ENCODE data around the gene BMP5.
"Not testable (repeated sequence)": the region's sequence is repeated elsewhere in the genome, so short reads cannot be mapped to it uniquely, and the experiment has no call there.

Gene BMP5

DNA sequence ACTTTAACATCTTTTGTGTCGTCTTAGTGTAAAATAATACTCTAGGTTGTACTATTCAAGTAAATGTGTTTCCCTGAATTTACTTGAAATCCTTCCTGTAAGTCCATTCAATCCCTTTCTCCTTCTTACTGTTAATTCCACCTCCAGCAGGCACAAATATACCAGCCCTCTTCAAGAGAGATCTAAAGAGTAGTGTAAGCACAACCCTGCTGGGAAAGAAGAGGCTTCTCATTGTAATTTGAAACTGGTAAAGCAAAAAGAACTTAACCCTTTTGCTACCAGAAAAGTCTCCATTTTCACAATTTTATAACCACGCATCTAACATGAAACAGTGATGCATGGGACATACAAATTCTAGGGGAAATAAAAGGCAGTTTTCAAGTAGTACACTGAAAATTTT is at the start of gene BMP5:
TSS of gene BMP5 (minus strand) at position 191 of the 400 bp plus-strand sequence. CDS start 725 bp downstream, outside the sequence.
- no peak for DNase-seq (ENCODE audit: low spot score)

GRCh38 chr6:55922406-55922805 is 47.0 kb upstream of the BMP5 start:
- DNase-seq (ENCODE audit: low spot score): no peak

DNA sequence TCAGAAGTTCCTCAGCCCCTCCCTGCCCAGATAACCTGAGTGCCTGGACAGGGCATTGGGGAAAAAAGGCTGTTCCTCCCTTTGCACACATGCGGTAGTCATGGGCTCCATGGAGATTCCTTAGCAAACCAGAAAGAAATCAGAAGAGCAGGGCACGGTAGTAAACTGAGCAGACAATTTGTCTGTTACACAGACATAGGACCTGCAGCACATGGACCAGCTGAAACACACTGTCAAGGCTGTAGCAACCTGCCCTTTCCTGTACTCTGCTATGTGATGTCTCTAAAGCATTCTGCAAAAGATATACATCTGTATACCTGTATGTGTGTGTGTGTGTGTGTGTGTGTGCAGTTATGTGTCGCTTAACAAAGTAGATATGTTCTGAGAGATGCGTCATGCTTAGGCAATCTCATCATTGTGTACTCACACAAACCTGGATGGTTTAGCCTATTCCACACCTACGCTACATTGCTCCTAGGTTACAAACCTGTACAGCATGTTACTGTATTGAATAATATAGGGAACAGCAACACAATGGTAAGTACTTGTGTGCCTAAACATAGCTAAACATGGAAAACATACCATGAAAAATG is 44.4 kb upstream of the BMP5 start:
- no peak for DNase-seq (ENCODE audit: low spot score)

DNA sequence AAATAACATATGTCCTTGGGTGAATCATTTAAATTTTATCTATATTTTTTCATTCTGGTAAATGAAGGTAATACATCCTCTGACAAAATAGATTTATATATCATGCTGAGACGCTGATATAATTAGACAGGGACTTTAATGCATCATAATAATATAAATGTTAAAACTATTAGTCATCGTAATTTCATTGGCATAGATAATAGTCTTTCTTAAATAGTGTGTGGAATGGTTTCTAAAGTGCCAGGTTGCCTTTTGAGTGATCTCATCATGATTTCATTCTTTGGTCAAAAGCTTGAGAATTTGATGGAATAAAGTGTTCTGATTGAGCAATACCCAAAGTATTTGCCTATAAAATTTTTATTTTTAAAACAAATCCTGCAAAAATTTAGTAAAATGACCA is 43.2 kb upstream of the BMP5 start:
- no peak for DNase-seq (ENCODE audit: low spot score)

GRCh38 chr6:55917751-55918415 is 42.5 kb upstream of the BMP5 start:
- DNase-seq (ENCODE audit: low spot score): no peak

DNA sequence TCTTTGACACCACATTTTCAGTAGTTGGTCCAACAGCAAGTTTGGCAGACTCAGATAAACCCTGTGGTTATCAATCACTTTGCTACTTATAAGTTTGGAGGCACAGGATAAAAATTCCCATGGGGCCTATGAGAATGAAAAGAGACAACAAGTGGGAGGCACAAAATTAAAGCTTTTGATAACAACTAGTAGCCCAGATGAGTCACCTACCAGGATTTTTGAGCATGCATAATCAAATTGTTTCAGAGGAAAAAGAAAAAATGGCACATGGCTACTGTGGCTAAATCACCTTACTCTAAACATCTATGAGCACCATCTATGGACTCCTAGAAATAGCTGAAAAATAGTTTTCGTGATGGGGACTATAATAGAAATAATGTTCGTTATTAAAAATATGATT is 40.8 kb upstream of the BMP5 start:
- no peak for DNase-seq (ENCODE audit: low spot score)

GRCh38 chr6:55913228-55914195 is 38.1 kb upstream of the BMP5 start:
- no peak for DNase-seq (ENCODE audit: low spot score)

- not testable (repeated sequence) for DNase-seq (ENCODE audit: low spot score)
Observed at GRCh38 chr6:55910466-55910865, 35.1 kb upstream of the BMP5 start.

- not testable (repeated sequence) for DNase-seq (ENCODE audit: low spot score)
Observed at GRCh38 chr6:55909911-55910310, 34.5 kb upstream of the BMP5 start.

GRCh38 chr6:55902796-55903195 is 27.4 kb upstream of the BMP5 start:
- no peak for DNase-seq (ENCODE audit: low spot score)

- no peak for DNase-seq (ENCODE audit: low spot score)
Observed at GRCh38 chr6:55901765-55902270, 26.4 kb upstream of the BMP5 start.

- no peak for DNase-seq (ENCODE audit: low spot score)
Observed at GRCh38 chr6:55898342-55898741, 23.0 kb upstream of the BMP5 start.

GRCh38 chr6:55897346-55897745 is 22.0 kb upstream of the BMP5 start:
- DNase-seq (ENCODE audit: low spot score): no peak

DNA sequence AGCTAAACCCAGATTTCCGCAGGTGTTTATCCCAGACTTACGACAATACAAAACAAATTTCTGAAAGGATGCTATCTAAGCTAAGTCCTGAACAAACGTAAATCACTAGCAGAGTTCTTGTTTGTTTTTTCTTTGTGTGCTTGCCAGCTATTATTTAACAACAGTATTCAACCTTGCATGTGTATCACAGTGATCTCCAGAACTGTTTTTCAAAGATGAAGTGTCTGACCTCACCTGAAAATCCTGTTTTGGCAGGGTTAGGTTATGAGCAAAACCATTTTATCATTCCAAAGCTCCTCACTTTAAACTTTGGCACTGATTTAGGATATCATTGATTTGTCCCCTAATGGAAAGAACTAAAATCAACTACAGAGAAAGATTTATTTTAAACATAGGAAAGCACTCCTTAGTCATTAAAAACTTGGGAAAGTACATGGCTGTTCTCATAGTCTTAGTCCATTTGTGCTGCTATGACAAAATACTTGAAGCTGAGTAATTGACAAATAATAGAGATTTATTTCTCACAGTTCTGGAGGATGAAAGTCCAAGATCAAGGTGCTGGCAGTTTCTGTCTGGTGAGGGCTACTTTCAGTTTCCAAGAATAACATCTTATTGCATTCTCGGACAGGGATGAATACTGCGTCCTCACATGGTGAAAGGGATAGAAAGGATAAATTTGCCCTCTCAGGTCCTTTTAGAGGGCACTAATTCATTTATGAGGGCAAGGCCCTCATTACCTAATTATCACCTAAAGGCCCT is 20.8 kb upstream of the BMP5 start:
- DNase-seq (ENCODE audit: low spot score): no peak

DNA sequence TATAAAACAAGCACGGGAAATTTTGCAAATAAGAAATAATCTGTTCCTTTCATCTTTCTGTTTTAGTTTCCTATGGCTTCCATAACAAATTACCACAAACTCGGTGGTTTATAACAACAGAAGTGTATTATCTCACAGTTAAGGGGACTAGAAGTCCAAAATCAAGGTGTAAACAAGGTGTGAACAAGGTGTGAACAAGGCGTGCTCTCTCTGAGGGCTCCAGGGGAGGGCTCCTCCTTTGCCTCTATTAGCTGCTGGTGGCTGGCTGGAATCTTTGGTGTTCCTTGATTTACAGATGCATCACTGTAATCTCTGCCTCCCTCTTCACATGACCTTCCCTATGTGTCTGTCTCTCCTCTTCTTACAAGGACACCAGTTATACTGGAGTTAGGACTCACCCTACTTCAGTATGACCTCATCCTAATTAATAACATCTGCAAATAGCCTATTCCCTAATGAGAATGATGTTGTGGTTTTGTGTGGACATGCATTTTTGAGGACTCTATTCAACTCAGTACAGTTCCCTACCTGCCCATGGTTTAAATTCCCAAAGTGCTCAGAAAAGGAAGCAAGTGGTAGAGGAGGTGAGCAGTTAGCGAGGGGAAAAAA is 17.5 kb upstream of the BMP5 start:
- DNase-seq (ENCODE audit: low spot score): no peak

GRCh38 chr6:55888917-55889316 is 13.5 kb upstream of the BMP5 start:
- no peak for DNase-seq (ENCODE audit: low spot score)

DNA sequence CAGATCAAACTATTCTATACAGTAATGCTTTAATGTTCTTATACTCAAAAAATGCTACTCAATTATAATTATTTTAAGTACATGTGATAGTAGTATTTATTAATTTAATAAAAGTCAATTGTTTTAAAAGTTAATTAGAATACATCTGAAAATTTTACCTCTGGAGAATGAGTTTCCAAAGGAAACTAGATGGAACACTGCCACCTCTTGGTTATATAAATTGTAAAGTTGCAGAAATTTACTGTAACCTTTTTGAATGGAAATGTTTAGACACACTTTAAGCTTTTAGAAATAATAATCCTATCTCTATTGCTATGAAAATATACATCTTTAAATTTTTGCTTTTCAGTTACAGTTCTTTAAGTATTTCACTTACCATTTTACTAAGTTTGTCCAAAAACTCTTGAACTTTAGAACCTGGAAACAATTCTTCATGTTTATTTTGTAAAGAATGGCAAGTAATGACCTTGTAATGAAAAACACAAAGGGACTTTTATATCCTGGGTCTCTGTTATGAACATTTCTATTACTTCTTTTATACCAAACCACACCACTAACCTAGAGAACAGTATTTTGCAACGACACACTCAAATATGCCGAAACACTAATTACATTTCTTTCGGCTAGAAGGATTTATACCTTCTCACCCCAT is 10.9 kb upstream of the BMP5 start:
- no peak for DNase-seq (ENCODE audit: low spot score)

GRCh38 chr6:55882718-55883569 is 7.6 kb upstream of the BMP5 start:
- no peak for DNase-seq (ENCODE audit: low spot score)

GRCh38 chr6:55877283-55877682 is 1.9 kb upstream of the BMP5 start:
- DNase-seq (ENCODE audit: low spot score): no peak

DNA sequence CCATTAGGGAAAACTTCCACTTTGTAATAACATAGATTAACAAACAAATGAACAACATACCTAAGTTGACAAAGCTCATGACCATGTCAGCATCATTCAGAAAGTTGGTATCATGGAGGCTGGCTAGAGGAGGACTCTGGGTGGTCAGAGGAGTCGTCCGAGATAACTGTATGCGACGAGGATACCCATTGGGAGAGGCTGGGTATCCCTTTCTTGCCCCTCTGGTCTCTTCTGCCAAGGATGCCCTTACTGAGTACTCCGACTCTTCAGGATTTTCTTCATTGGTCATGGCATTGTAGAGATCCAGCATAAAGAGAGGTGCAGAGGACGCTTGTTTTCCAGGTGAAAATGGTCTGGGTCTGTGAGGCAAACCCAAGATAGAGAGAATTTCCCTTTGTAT is 1.1 kb downstream of the BMP5 start:
- no peak for DNase-seq (ENCODE audit: low spot score)
